Fibroblast of villous mesenchyme (primary cell): ENCODE results near the gene MAST3. TPM values are rescaled to one million over a fixed set of nuclear protein-coding genes. Genes with fewer than 3 reads are reported as not detected.

Experiments
- DNase-seq: peaks from one replicate; pipeline ENCODE4 v3.0.0-alpha.2; 2010; ENCODE audit warnings: low read depth
- H3K4me3 ChIP-seq: 2 replicates; pipeline ENCODE4 v1.5.1; 2011; ENCODE audit warnings: low read depth, mild to moderate bottlenecking, low read length
- CTCF ChIP-seq: IDR thresholded peaks from 2 replicates; pipeline ENCODE4 v1.5.1; 2012; ENCODE audit warnings: low read depth, mild to moderate bottlenecking, low read length; ENCODE audit not compliant: insufficient read depth
- small RNA-seq: library from RNA; depleted of rRNA; stranded (forward); fragments of <200 nt; gene quantifications from one replicate; pipeline ENCODE3, GENCODE V24; 2012
- total RNA-seq: library from RNA; depleted of rRNA; stranded (reverse); fragments of >200 nt; gene quantifications from 2 replicates; pipeline ENCODE4 v1.2.3, GENCODE V29; 2012

MAST3 gene
- total RNA-seq, 1 donor = 3.0 TPM

DNA sequence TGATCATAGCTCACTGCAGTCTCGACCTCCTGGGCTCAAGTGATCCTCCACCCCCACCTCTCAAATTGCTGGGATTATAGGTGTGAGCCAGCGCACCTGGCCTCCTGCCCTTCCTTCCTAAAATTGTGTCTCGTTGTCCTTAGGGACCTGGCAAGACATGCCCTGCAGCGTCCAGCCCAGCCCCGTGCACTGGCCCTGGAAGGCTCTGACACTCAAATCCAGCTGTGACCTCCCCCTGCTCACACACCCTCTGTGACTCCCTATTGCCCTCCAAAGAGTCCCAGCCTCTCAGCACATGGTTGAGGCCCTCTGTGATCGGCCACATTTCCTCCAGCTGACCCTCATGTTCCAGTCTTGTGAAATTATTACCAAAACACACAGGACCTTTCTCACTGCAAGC is 100.4 kb downstream of the MAST3 start:
- TF ChIP-seq CTCF = no peak
- no peak overlapping the region for H3K4me3 ChIP-seq

DNA sequence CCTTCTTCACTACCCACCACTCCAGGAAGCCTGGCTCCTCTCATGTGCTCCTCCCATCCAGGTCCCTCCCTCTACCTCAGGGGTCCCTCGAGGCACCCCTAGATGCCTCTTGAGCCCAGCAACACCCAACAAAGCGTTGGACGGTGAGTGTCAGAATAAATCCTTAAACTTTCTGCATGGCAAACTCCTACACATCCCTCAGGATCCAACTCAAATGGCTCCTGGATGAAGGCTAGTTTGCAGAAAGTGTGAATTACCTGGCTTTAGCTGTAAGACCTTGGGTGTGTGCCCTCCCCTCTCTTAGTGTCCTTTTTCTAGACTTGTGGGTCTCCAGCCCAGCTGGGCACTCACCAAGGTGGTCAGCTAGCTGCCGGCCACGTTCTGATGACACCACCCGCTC is 100.8 kb downstream of the MAST3 start:
- no peak for TF ChIP-seq CTCF
- H3K4me3 ChIP-seq = no peak overlapping the region
- DNase-seq = no peak

More for the DNA sequence above, 100.4 kb downstream of the MAST3 start:
- no peak for DNase-seq

Small RNA genes lying within 50 kb of the gene (small RNA-seq; reads per million reads assigned to genes)
- not detected for gene IFI30

Other genes starting within 250 kb of the MAST3 start
- 6.1 and 7.8 TPM in 2 replicates for gene JAK3, start 249.8 kb upstream of the MAST3 start, total RNA-seq
- gene RPL18A, start 237.9 kb upstream of the MAST3 start, total RNA-seq = 686 and 964 TPM in 2 replicates
- not detected in 2 replicates for gene SLC5A5, start 225.8 kb upstream of the MAST3 start, total RNA-seq
- gene CCDC124, start 164.8 kb upstream of the MAST3 start, total RNA-seq = 22.9 and 25.1 TPM in 2 replicates
- under 0.01 TPM in 2 replicates for gene KCNN1, start 130.7 kb upstream of the MAST3 start, total RNA-seq
- gene ARRDC2, start 89.6 kb upstream of the MAST3 start, total RNA-seq = 3.5 and 3.9 TPM in 2 replicates
- 0.64 and 1.3 TPM in 2 replicates for gene IL12RB1, start 10.8 kb upstream of the MAST3 start, total RNA-seq
- gene PIK3R2, start 55.4 kb downstream of the MAST3 start, total RNA-seq = 30.7 and 30.9 TPM in 2 replicates
- 24.2 and 29.0 TPM in 2 replicates for gene IFI30, start 76.0 kb downstream of the MAST3 start, total RNA-seq
- gene MPV17L2, start 95.4 kb downstream of the MAST3 start, total RNA-seq = 9.3 and 10.8 TPM in 2 replicates
- 0.97 and 1.3 TPM in 2 replicates for gene RAB3A, start 106.3 kb downstream of the MAST3 start, total RNA-seq
- under 0.01 and 0.32 TPM in 2 replicates for gene PDE4C, start 128.7 kb downstream of the MAST3 start, total RNA-seq
- 0.86 and 0.97 TPM in 2 replicates for gene IQCN, start 176.7 kb downstream of the MAST3 start, total RNA-seq
- gene JUND, start 183.8 kb downstream of the MAST3 start, total RNA-seq = 111 and 150 TPM in 2 replicates
- 131 and 143 TPM in 2 replicates for gene LSM4, start 225.3 kb downstream of the MAST3 start, total RNA-seq
- gene PGPEP1, start 242.8 kb downstream of the MAST3 start, total RNA-seq = 24.8 and 29.8 TPM in 2 replicates